ENCODE results near the gene OR6J1. TPM values are rescaled to one million over a fixed set of nuclear protein-coding genes. Genes with fewer than 3 reads are reported as not detected.

OR6J1 gene
- total and polyA plus RNA-seq, 9 of the 15 experiments (the other 6 are each of a cell fraction or from before 2014, with no cell fraction given): not detected

DNA sequence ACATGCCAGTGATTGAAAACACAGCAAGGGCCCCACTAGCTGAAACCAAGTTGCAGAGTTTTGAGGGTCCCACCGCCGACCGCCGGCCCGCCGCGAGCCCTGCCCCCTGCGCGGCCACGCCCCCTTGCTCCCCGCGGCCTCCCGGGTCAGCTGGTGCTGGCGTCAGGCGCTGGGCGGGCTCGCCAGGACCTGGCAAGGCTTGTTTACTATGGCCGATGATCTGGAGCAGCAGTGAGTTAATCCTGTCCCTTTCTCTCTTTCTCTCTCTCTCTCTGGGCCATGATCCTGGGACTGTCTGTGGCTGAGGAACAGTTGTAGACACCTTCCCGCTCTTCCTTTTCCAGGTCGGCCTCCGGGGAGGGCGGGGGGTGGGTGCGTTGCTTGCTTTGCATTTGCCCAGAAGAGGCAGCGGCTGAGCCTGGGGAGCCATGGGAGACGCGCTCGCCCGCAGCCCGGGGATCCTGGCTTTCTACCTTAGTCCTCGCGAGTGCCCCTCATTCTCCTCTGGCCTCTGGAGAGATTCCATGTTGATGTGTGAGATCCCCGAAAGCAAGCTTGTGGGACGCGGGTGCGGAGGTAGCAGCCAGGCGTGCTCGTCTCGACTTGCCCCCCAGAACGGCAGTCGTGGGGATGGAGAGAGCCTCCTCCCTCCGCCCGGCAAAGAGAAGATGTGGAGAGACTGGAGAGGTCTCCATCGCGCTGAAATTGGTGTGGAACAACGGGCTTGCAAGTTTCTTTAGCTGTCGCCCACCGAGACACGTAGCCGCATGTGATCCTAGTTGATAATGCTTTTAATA lies 45.9 kb downstream of the OR6J1 start, which contains the start of gene ABHD4 (continued):
- TF ChIP-seq RAD51 (IDR thresholded peaks at IDR 0.05; ENCODE audit: borderline replicate concordance, low read depth) (no peak), NFRKB (IDR thresholded peaks at IDR 0.05; ENCODE audit: low read depth) (peak; percentile 53; the same call in 1 of the 2 replicates), ZNF408 (CRISPR knock-in tag; IDR thresholded peaks at IDR 0.05; ENCODE audit: low read depth) (no peak), ZNF143 (CRISPR knock-in tag; IDR thresholded peaks at IDR 0.05) (no peak), NR2F6 (CRISPR knock-in tag; IDR thresholded peaks at IDR 0.05) (no peak), ZNF23 (CRISPR knock-in tag; IDR thresholded peaks at IDR 0.05) (no peak), KHSRP (IDR thresholded peaks at IDR 0.05) (no peak), MAFF (IDR thresholded peaks at IDR 0.05; ENCODE audit: low read length) (no peak), ZNF282 (CRISPR knock-in tag; IDR thresholded peaks at IDR 0.05) (no peak)
- TF ChIP-seq, protein P1, sequence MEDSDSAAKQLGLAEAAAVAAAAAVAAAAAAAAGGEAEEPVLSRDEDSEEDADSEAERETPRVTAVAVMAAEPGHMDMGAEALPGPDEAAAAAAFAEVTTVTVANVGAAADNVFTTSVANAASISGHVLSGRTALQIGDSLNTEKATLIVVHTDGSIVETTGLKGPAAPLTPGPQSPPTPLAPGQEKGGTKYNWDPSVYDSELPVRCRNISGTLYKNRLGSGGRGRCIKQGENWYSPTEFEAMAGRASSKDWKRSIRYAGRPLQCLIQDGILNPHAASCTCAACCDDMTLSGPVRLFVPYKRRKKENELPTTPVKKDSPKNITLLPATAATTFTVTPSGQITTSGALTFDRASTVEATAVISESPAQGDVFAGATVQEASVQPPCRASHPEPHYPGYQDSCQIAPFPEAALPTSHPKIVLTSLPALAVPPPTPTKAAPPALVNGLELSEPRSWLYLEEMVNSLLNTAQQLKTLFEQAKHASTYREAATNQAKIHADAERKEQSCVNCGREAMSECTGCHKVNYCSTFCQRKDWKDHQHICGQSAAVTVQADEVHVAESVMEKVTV (CRISPR knock-in tag; IDR thresholded peaks at IDR 0.05): no peak
- TF ChIP-seq, protein P2, sequence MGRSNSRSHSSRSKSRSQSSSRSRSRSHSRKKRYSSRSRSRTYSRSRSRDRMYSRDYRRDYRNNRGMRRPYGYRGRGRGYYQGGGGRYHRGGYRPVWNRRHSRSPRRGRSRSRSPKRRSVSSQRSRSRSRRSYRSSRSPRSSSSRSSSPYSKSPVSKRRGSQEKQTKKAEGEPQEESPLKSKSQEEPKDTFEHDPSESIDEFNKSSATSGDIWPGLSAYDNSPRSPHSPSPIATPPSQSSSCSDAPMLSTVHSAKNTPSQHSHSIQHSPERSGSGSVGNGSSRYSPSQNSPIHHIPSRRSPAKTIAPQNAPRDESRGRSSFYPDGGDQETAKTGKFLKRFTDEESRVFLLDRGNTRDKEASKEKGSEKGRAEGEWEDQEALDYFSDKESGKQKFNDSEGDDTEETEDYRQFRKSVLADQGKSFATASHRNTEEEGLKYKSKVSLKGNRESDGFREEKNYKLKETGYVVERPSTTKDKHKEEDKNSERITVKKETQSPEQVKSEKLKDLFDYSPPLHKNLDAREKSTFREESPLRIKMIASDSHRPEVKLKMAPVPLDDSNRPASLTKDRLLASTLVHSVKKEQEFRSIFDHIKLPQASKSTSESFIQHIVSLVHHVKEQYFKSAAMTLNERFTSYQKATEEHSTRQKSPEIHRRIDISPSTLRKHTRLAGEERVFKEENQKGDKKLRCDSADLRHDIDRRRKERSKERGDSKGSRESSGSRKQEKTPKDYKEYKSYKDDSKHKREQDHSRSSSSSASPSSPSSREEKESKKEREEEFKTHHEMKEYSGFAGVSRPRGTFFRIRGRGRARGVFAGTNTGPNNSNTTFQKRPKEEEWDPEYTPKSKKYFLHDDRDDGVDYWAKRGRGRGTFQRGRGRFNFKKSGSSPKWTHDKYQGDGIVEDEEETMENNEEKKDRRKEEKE (IDR thresholded peaks at IDR 0.05; ENCODE audit: borderline replicate concordance in 1 of 2, control insufficient read depth in 1 of 2, low read depth in 2 of 2, low read length in 1 of 2): no peak
- TF ChIP-seq, protein P3, sequence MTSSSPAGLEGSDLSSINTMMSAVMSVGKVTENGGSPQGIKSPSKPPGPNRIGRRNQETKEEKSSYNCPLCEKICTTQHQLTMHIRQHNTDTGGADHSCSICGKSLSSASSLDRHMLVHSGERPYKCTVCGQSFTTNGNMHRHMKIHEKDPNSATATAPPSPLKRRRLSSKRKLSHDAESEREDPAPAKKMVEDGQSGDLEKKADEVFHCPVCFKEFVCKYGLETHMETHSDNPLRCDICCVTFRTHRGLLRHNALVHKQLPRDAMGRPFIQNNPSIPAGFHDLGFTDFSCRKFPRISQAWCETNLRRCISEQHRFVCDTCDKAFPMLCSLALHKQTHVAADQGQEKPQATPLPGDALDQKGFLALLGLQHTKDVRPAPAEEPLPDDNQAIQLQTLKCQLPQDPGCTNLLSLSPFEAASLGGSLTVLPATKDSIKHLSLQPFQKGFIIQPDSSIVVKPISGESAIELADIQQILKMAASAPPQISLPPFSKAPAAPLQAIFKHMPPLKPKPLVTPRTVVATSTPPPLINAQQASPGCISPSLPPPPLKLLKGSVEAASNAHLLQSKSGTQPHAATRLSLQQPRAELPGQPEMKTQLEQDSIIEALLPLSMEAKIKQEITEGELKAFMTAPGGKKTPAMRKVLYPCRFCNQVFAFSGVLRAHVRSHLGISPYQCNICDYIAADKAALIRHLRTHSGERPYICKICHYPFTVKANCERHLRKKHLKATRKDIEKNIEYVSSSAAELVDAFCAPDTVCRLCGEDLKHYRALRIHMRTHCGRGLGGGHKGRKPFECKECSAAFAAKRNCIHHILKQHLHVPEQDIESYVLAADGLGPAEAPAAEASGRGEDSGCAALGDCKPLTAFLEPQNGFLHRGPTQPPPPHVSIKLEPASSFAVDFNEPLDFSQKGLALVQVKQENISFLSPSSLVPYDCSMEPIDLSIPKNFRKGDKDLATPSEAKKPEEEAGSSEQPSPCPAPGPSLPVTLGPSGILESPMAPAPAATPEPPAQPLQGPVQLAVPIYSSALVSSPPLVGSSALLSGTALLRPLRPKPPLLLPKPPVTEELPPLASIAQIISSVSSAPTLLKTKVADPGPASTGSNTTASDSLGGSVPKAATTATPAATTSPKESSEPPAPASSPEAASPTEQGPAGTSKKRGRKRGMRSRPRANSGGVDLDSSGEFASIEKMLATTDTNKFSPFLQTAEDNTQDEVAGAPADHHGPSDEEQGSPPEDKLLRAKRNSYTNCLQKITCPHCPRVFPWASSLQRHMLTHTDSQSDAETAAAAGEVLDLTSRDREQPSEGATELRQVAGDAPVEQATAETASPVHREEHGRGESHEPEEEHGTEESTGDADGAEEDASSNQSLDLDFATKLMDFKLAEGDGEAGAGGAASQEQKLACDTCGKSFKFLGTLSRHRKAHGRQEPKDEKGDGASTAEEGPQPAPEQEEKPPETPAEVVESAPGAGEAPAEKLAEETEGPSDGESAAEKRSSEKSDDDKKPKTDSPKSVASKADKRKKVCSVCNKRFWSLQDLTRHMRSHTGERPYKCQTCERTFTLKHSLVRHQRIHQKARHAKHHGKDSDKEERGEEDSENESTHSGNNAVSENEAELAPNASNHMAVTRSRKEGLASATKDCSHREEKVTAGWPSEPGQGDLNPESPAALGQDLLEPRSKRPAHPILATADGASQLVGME (CRISPR knock-in tag; IDR thresholded peaks at IDR 0.05): no peak
- TF ChIP-seq, protein P4, sequence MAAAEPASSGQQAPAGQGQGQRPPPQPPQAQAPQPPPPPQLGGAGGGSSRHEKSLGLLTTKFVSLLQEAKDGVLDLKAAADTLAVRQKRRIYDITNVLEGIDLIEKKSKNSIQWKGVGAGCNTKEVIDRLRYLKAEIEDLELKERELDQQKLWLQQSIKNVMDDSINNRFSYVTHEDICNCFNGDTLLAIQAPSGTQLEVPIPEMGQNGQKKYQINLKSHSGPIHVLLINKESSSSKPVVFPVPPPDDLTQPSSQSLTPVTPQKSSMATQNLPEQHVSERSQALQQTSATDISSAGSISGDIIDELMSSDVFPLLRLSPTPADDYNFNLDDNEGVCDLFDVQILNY (CRISPR knock-in tag; IDR thresholded peaks at IDR 0.05): no peak
- TF ChIP-seq, protein P5, sequence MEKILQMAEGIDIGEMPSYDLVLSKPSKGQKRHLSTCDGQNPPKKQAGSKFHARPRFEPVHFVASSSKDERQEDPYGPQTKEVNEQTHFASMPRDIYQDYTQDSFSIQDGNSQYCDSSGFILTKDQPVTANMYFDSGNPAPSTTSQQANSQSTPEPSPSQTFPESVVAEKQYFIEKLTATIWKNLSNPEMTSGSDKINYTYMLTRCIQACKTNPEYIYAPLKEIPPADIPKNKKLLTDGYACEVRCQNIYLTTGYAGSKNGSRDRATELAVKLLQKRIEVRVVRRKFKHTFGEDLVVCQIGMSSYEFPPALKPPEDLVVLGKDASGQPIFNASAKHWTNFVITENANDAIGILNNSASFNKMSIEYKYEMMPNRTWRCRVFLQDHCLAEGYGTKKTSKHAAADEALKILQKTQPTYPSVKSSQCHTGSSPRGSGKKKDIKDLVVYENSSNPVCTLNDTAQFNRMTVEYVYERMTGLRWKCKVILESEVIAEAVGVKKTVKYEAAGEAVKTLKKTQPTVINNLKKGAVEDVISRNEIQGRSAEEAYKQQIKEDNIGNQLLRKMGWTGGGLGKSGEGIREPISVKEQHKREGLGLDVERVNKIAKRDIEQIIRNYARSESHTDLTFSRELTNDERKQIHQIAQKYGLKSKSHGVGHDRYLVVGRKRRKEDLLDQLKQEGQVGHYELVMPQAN (IDR thresholded peaks at IDR 0.05; ENCODE audit: borderline replicate concordance): peak; percentile 19; the same call in 1 of the 2 replicates
